ENCODE data around the gene BMS1. TPM values are rescaled to one million over a fixed set of nuclear protein-coding genes. Genes with fewer than 3 reads are reported as not detected.

Gene BMS1
- total RNA-seq, 1 experiment from 2014 or later = 44.2 TPM

- no peak overlapping the region for H2BK15ac ChIP-seq (ENCODE audit: low read depth, low read length)
- no peak overlapping the region for H3K18ac ChIP-seq (ENCODE audit: insufficient read length, low read depth, low read length)
- H3K4me1 ChIP-seq (ENCODE audit: insufficient read depth, low read length) = no peaks in the 10 kb centered on the region; the same call in 1 of the 2 replicates
- no peak overlapping the region for H3K9ac ChIP-seq (ENCODE audit: extremely low read depth, insufficient read length, low read length)
- TF ChIP-seq CTCF (conservative IDR thresholded peaks at IDR 0.05) = no peak
- no peak overlapping the region for H3K56ac ChIP-seq (ENCODE audit: insufficient read length, low read depth, low read length)
- H3K4ac ChIP-seq (ENCODE audit: low read depth, low read length) = no peak overlapping the region
- no peaks in the 10 kb centered on the region for H3K79me2 ChIP-seq (ENCODE audit: insufficient read depth, low read length)
- no peak overlapping the region for H3K14ac ChIP-seq (ENCODE audit: insufficient read depth, low read length)
- H3T11ph ChIP-seq (ENCODE audit: low read length) = no peak overlapping the region
- no peak overlapping the region for H4K91ac ChIP-seq (ENCODE audit: insufficient read length, low read depth, low read length)
- no peak for DNase-seq
- no peak overlapping the region for H3K27ac ChIP-seq (ENCODE audit: insufficient read length, low read depth, low read length)
- no peaks in the 10 kb centered on the region for H3K79me1 ChIP-seq (ENCODE audit: insufficient read depth, low read depth, low read length, poor library complexity, severe bottlenecking)
- peaks cover 16 to 17% of the 10 kb centered on the region in 2 experiments for H3K9me3 Mint-ChIP-seq
- no peak overlapping the region for H2AFZ ChIP-seq (ENCODE audit: low read length)
- H4K5ac ChIP-seq (ENCODE audit: insufficient read length, low read depth, low read length) = no peak overlapping the region
- H3K36me3 Mint-ChIP-seq (ENCODE audit: insufficient read depth in 1 of 3, low read depth in 3 of 3) = peaks cover 0 to 10% (median 0%) of the 10 kb centered on the region in 3 experiments; a peak in 6 of 7 replicates
- H2BK5ac ChIP-seq (ENCODE audit: insufficient read length, low read length) = no peak overlapping the region
- no peak overlapping the region for H3K4me3 Mint-ChIP-seq
- no peak overlapping the region for H2BK120ac ChIP-seq (ENCODE audit: low read depth, low read length, poor library complexity, severe bottlenecking)
- peaks cover 11 to 13% of the 10 kb centered on the region in 2 experiments for H3K4me1 Mint-ChIP-seq
- H3K4me2 ChIP-seq (ENCODE audit: insufficient read depth, insufficient read length, low read length) = no peak overlapping the region
- H2AK5ac ChIP-seq (ENCODE audit: insufficient read length, low read length) = no peak overlapping the region
- no peaks in the 10 kb centered on the region for H4K20me1 ChIP-seq (ENCODE audit: control insufficient read depth, insufficient read depth, insufficient read length)
- H4K8ac ChIP-seq (replicated peaks; ENCODE audit: insufficient read length, low read depth, low read length) = no peak overlapping the region
- no peak overlapping the region for H2BK20ac ChIP-seq (ENCODE audit: low read depth, low read length, poor library complexity, severe bottlenecking)
- no peaks in the 10 kb centered on the region for H3K23me2 ChIP-seq (ENCODE audit: insufficient read length, low read depth, low read length, poor library complexity, severe bottlenecking)
- H3K27ac Mint-ChIP-seq = no peak overlapping the region
- H3K23ac ChIP-seq (ENCODE audit: insufficient read length, low read depth, low read length) = no peak overlapping the region
- H2BK12ac ChIP-seq (ENCODE audit: insufficient read length, low read depth, low read length) = no peak overlapping the region
- H3K9me3 ChIP-seq (ENCODE audit: control insufficient read depth, low read depth, low read length) = no peaks in the 10 kb centered on the region
- H3K27me3 Mint-ChIP-seq (ENCODE audit: low read depth) = peaks cover 3% of the 10 kb centered on the region
- WGBS (ENCODE audit: extremely low coverage, insufficient read length, low lambda C conversion rate) = no CpG with 5 or more reads among the region's 3 CpGs
- H3K27me3 ChIP-seq (ENCODE audit: insufficient read depth, low read length) = no peaks in the 10 kb centered on the region
Observed at GRCh38 chr10:42878821-42879195, 96.2 kb downstream of the BMS1 start.
